ENCODE data around the gene PTH2R.

Gene PTH2R

GRCh38 chr2:208542465-208543041 lies 136.0 kb downstream of the PTH2R start:
- H3K14ac ChIP-seq (ENCODE audit: low read length), result no peak overlapping the region
- no peak overlapping the region for H2BK120ac ChIP-seq (ENCODE audit: low read depth, low read length)
- H2AFZ ChIP-seq (ENCODE audit: low read length), result no peak overlapping the region
- no peak overlapping the region for H2BK12ac ChIP-seq (ENCODE audit: low read length)
- H3K9ac ChIP-seq (ENCODE audit: low read depth, low read length, poor library complexity), result no peak overlapping the region
- no peak overlapping the region for H2BK5ac ChIP-seq (ENCODE audit: low read length)
- H3K27ac ChIP-seq (replicated peaks; ENCODE audit: low read length), result no peak overlapping the region
- DNase-seq (ENCODE audit: low spot score), result no peak
- no peak overlapping the region for H2AK5ac ChIP-seq (ENCODE audit: low read depth, low read length)
- H3K27me3 ChIP-seq (ENCODE audit: control insufficient read depth in 3 of 3, insufficient read depth in 3 of 3, low read depth in 1 of 3, low read length in 3 of 3), result no peaks in the 10 kb centered on the region
- no peaks in the 10 kb centered on the region for H3K79me1 ChIP-seq (ENCODE audit: low read depth, low read length)
- no peak overlapping the region for H3K23ac ChIP-seq (ENCODE audit: low read depth, low read length, poor library complexity)
- H3K9me3 ChIP-seq (replicated peaks in 1 of 2; ENCODE audit: control insufficient read depth in 2 of 2, insufficient read depth in 1 of 2, low read depth in 1 of 2, low read length in 2 of 2), result no peaks in the 10 kb centered on the region
- no peak overlapping the region for H2BK15ac ChIP-seq (ENCODE audit: low read length)
- H3K4ac ChIP-seq (ENCODE audit: low read length), result no peak overlapping the region
- WGBS, 2 donors (ENCODE audit: extremely low coverage in 2 of 2, insufficient read length in 2 of 2, insufficient replicate concordance in 1 of 2), result no CpG with 5 or more reads among the region's 1 CpG
- no peak overlapping the region for H3K18ac ChIP-seq (ENCODE audit: low read length)
- peaks cover 0 to 4% of the 10 kb centered on the region in 2 donors for H3K4me1 ChIP-seq (ENCODE audit: control insufficient read depth in 2 of 2, insufficient read depth in 1 of 2, low read depth in 1 of 2, low read length in 2 of 2)
- no peak overlapping the region for H3K4me3 ChIP-seq (ENCODE audit: low read length in 2 of 2)
- H3K4me2 ChIP-seq (ENCODE audit: insufficient read depth, low read length, poor library complexity, severe bottlenecking), result no peak overlapping the region
- no peak overlapping the region for H4K8ac ChIP-seq (ENCODE audit: low read depth, low read length)
- no peaks in the 10 kb centered on the region for H3K36me3 ChIP-seq (replicated peaks in 1 of 2; ENCODE audit: control insufficient read depth in 2 of 2, insufficient read depth in 2 of 2, low read length in 2 of 2)
- H4K91ac ChIP-seq (ENCODE audit: low read depth, low read length, poor library complexity), result no peak overlapping the region
